GM18861 (cell line): Measurements from ENCODE around the gene LDLRAD4.

Experiments used
- ATAC-seq: cut with Tn5 transposase; IDR thresholded peaks from one replicate; pipeline ENCODE4 v1.9.1; 2021; ENCODE audit not compliant: unreplicated experiment

The LDLRAD4 gene

GRCh38 chr18:13380691-13381070 is 162.1 kb downstream of the LDLRAD4 start:
- no peak for ATAC-seq

DNA sequence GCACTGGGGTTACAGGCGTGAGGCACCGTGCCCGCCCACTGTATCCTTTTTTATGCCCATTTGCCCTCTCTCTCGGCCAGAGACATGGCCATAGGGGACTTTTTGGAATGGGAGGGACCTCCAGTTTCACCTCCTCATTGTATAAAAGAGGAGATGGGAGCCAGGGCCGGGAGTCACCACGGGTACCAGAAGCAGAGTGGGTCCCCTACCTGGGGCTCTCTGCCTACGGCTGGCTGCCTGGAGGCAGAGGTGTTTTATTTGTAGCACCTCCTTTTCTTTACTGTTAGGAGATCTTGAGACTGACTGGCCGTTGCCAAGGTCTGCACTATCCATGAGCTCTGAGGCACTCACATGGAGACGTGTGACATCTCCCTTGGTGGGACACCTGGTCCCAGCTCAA is 162.8 kb downstream of the LDLRAD4 start:
- ATAC-seq = no peak

- no peak for ATAC-seq
Measured at GRCh38 chr18:13381944-13382365, 163.4 kb downstream of the LDLRAD4 start.

DNA sequence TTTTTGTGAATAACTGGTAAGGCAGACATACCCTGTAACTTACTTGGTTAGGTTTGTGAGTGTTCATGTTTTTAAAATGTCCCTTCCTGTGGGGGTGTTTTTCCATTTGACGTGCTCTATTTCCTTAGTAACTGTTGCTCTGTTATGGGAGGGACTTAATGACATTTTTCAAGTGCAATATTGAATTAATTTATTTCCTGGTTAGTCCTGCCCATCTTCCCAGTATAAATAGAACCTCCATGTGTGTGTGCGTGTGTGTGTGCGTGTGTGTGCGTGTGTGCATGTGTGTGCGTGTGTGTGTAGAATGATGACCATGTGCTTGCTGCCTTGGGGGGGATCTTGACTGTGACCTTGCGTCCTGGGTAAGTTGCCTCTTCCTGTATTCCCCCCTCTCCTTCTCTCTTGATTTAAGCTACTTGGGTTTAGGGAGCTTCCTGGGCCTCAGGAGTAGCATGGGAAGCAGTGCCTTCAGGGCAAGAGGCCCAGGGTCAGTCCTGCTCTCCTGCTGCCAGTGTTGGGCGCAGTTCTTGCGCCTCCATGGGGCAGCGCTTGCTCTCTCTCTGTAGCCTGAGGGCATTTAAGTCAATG is 163.9 kb downstream of the LDLRAD4 start:
- ATAC-seq = no peak

DNA sequence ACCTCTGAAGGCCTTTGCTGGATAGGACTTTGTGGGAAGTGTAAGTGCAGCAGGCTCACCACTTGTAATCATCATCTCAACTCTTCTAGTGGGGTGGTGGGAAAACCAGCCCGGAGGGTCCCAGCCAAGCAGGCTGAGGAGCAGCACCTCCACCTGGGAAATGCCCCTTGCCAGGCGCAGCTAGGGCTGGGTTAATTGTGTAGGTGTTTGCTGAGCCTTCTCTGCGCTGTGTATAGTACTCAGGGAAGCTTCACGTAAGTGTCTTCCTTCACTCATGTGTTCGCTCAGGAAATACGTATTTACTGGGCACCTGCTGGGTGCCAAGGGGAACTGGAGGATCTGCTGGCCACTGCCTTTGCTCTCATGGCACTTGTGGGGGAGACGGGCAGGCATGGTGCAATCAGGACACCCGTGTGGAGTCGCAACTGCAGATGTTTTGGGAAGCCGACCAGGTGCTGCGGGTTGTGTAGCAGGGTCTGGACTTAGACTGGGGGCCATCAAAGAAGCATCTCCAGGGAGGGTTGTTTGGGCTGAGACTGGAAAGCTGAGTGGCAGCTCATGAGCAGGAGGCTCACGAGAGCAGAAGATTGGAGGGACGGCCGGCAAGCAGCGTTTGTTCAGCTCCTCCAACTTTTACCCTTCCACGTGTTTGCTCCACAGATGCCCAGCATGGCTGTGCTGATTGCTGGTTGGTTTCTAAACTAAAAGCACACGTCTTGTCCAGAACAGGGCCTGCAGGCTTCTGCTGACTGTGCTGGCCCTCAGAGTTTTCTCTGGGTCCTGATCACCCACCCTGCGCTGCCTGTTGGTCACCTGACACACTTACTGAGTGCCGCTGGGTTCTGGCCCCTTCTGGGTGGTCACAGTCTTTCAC is 164.6 kb downstream of the LDLRAD4 start:
- no peak for ATAC-seq

DNA sequence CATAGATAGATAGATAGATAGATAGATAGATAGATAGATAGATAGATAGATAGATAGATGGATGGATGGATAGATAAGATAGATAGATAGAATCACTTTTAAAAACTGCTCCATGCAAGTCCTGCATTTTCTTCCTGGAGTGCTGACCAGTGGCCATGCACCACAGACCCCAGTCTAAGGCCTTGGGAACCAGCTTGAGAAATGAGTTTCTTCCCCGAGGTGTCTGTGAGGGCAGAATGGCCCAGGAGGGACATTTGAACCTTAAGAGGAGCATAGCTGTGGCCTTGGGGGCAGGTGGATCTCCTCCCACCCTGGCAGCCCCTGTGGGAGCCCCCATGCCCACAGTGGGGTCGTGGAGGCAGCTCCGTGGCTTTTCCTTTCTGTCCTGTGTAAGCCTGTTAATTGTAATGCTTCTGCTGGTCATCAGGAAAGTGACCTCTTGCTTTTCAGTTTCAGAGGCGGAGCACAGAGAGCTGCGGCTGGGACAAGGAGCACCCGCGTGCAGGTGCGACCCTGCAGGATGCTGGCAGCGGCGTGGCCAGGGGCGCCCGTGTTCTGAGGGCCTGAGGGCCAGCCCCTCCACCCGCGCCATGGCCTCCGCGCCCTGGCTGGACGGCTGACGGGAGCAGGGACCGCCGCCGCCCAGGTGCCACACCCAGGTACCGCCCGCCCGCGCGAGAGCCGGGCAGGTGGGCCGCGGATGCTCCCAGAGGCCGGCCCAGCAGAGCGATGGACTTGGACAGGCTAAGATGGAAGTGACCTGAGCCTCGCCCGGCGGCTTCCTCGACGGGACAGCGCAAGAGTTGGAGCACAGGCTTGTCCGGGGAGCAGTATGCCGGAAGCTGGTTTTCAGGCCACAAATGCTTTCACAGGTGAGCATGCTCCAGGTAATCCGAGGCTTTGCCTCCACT is 168.6 kb downstream of the LDLRAD4 start:
- ATAC-seq = no peak

GRCh38 chr18:13387855-13388548 is 169.4 kb downstream of the LDLRAD4 start:
- ATAC-seq = no peak

GRCh38 chr18:13388586-13389490 is 170.3 kb downstream of the LDLRAD4 start:
- no peak for ATAC-seq

DNA sequence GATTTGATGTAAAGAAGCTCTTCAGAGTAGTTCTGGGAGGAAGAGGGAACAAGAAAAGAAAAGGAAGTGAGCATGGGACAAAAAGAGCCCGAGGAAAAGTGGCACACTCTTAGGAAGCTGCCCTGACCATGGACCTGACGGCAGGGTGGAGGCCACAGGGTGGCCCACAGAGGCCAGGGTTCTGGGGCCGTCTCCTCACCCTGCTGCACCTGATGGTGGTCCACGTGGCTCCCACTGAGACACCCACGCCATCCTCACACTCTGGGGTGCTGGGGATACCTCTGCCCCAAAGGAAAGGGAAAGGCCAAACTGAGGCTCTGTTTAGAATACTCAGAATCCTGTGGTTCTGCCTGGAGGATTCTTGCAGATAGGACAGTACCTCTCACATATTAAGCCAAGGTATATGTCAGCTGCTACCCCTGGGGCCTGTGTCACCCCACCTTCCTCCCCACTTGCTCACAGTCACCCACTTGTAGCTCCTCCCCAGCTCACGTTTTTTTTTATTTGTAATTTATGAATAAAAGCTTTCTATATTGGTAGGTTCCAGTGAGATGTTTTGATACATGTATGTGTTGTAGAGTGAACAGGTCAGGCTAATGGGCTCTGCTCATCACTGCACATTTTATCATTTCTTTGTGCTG is 171.1 kb downstream of the LDLRAD4 start:
- ATAC-seq = no peak

DNA sequence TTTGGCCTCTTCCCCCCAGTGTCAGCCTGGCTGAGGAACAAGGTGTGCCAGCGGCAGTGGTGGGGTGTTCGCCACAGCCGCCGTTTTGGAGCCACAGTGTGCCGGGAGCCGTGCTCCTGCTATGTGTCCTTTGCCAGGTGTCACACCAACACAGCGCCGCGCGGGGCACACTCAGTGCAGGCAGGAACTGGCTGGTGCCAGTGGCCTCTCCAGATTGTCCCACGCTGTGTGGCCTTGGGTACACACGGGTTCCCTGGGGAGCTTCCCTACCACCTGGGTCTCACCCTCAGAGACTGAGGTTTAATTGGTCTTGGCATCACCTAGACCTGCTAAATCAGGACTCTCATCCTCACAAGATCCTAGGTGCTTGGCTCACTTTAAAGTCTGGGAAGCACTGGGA is 171.6 kb downstream of the LDLRAD4 start:
- no peak for ATAC-seq

GRCh38 chr18:13390711-13391110 is 172.2 kb downstream of the LDLRAD4 start:
- no peak for ATAC-seq

GRCh38 chr18:13392029-13392750 is 173.6 kb downstream of the LDLRAD4 start:
- ATAC-seq = no peak

- no peak for ATAC-seq
Measured at GRCh38 chr18:13392899-13393298, 174.3 kb downstream of the LDLRAD4 start.

DNA sequence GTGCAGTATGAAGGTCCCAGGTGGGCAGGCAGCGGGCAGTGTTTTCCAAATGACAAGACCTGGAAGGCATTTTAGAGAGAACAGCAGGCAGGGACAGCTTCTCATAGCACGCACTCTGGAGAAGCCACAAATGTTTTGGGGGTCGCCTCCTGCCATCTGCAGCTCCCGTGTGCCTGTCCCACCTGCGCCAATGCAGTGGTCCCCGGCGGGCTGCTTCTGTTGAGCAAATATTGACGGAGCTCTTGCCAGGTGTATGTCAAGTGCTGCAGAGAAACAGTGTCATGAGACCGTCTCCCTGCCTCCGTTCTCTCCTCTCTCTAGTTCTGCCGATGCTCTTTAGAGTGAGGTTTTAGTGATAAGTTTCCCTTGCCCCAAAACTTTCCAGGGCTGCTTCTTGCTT is 174.8 kb downstream of the LDLRAD4 start:
- ATAC-seq = no peak

- no peak for ATAC-seq
Measured at GRCh38 chr18:13394801-13395200, 176.2 kb downstream of the LDLRAD4 start.

DNA sequence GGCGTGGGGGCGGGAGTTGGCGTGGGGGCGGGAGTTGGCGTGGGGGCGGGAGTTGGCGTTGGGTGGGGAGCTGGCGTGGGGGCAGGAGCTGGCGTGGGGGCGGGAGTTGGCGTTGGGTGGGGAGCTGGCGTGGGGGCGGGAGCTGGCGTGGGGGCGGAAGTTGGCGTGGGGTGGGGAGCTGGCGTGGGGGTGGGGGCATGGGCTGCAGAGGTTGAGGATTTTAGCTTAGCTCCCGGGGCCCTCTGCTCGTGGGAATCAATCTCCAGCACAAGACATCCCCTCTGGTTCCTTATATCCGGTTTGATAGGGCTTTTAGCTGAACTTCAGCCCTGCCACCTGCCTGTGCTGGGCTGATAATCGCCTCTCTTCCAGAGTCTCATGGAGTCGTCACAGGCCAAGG is 177.0 kb downstream of the LDLRAD4 start:
- no peak for ATAC-seq

GRCh38 chr18:13397504-13398163 is 179.1 kb downstream of the LDLRAD4 start:
- no peak for ATAC-seq

GRCh38 chr18:13398631-13399030 is 180.1 kb downstream of the LDLRAD4 start:
- no peak for ATAC-seq
